Measurements from ENCODE around the gene PRRG4.
A peak's percentile ranks its signal among the peaks of the same experiment; 100 is the strongest.
"Not testable (repeated sequence)": the region's sequence is repeated elsewhere in the genome, so short reads cannot be mapped to it uniquely, and the experiment has no call there.

PRRG4 gene

DNA sequence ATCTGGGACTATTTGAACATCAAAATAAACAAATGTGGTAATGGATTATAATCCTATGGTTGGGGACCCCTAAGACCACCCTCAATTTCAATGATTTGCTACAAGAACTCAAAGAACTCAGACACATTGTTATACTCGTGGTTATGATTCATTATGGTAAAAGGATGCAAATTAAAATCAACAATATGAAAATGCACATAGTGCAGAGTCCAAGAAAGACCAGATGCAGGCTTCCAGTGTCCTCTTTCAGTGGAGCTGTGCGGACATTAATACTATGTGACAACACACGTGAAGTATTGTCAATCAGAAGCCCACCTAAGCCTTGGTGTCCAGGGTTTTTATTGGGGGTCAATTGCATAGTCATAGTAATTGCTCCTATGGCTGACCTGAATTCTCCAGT is 53.7 kb downstream of the PRRG4 start:
- in situ Hi-C loops (cut with MboI; ENCODE audit: low sequenced_read_pairs): no loop called here
- Histone ChIP-seq H3K36me3 (replicated peaks) (no peaks in the 10 kb centered on the region), H3K27me3 (ENCODE audit: low read depth) (no peaks in the 10 kb centered on the region), H3K4me1 (no peaks in the 10 kb centered on the region), H3K4me3 (no peak overlapping the region), H3K9me3 (no peaks in the 10 kb centered on the region)
- no peak for DNase-seq (ENCODE audit: low spot score in 2 of 2)

- no peak for DNase-seq (ENCODE audit: low spot score in 2 of 2)
- H3K27me3 ChIP-seq (ENCODE audit: low read depth): no peaks in the 10 kb centered on the region
- no peak overlapping the region for H3K4me3 ChIP-seq
- H3K36me3 ChIP-seq (replicated peaks): no peaks in the 10 kb centered on the region
- no peaks in the 10 kb centered on the region for H3K9me3 ChIP-seq
- in situ Hi-C loops (cut with MboI; ENCODE audit: low sequenced_read_pairs): no loop called here
- H3K4me1 ChIP-seq: no peaks in the 10 kb centered on the region
These were observed 54.3 kb downstream of the PRRG4 start for GRCh38 chr11:32884023-32884422.

DNA sequence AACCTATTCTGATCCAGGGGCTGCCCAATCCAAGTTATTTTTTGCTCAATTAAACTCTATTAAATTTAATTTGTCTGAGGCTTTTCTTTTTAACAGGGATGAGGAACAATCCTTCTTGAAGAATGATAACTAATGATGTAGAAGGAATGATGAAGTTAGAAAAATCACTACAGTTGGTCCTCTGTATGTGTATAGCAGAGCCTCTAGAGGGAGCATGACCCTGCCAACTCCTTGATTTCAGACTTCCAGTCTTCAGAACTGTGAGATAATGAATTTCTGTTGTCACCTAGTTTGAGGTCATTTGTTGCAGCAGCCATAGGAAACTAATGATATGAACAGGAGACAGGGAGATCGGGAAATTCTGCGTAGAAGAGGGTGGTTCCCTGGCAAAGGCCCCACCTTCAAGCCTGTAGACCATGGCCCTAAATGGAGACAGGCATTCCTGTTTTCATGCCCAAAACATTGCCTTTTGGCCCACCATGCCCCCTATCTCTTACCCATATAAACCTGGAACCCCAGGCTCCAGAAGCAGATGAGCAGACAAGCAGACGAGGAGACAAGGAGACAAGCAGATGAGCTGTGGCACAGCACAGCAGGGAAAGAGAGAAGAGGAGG is 55.1 kb downstream of the PRRG4 start:
- peak; percentile 22 to 29 for DNase-seq (ENCODE audit: low spot score in 2 of 2)
- in situ Hi-C loops (cut with MboI; ENCODE audit: low sequenced_read_pairs): no loop called here
- H3K4me1 ChIP-seq: no peaks in the 10 kb centered on the region
- no peaks in the 10 kb centered on the region for H3K9me3 ChIP-seq
- H3K36me3 ChIP-seq (replicated peaks): no peaks in the 10 kb centered on the region
- H3K4me3 ChIP-seq: no peak overlapping the region
- H3K27me3 ChIP-seq (ENCODE audit: low read depth): no peaks in the 10 kb centered on the region

- in situ Hi-C loops (cut with MboI; ENCODE audit: low sequenced_read_pairs): no loop called here
- H3K9me3 ChIP-seq: no peaks in the 10 kb centered on the region
These were observed 55.8 kb downstream of the PRRG4 start for GRCh38 chr11:32885556-32885955.

DNA sequence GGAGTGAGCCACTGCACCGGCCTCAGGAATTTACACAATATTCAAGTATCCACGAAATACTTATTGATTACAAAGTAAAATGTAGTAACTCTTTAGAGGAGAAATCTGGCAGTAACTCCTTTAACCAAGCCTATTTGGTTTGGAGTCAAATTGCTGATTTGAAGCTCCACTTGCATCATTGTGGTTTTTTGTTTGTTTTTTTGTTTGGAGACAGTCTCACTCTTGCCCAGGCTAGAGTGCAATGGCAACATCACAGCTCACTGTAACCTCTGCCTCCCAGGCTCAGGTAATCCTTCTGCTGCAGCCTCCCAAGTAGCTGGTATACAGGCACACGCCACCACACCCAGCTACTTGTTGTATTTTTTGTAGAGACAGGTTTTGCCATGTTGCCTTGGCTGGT is 56.5 kb downstream of the PRRG4 start:
- H3K4me1 ChIP-seq: peaks cover 8% of the 10 kb centered on the region
- DNase-seq (ENCODE audit: low spot score in 2 of 2): no peak
- in situ Hi-C loops (cut with MboI; ENCODE audit: low sequenced_read_pairs): no loop called here
- H3K36me3 ChIP-seq (replicated peaks): no peaks in the 10 kb centered on the region
- H3K9me3 ChIP-seq: no peaks in the 10 kb centered on the region
- H3K4me3 ChIP-seq: no peak overlapping the region
- H3K27me3 ChIP-seq (ENCODE audit: low read depth): no peaks in the 10 kb centered on the region

More at GRCh38 chr11:32885556-32885955, 55.8 kb downstream of the PRRG4 start:
- Histone ChIP-seq H3K27me3 (ENCODE audit: low read depth) (no peaks in the 10 kb centered on the region), H3K4me3 (no peak overlapping the region), H3K4me1 (peaks cover 3% of the 10 kb centered on the region), H3K36me3 (replicated peaks) (no peaks in the 10 kb centered on the region)
- no peak for DNase-seq (ENCODE audit: low spot score in 2 of 2)

GRCh38 chr11:32887707-32888383 is 58.1 kb downstream of the PRRG4 start:
- H3K36me3 ChIP-seq (replicated peaks); H3K9me3 ChIP-seq; in situ Hi-C loops (cut with MboI; ENCODE audit: low sequenced_read_pairs); H3K4me3 ChIP-seq; H3K27me3 ChIP-seq (ENCODE audit: low read depth); DNase-seq (ENCODE audit: low spot score in 2 of 2): not testable (repeated sequence)
- H3K4me1 ChIP-seq: peaks cover 16% of the 10 kb centered on the region

GRCh38 chr11:32888384-32888710 is 58.6 kb downstream of the PRRG4 start:
- peaks cover 16% of the 10 kb centered on the region for H3K4me1 ChIP-seq
- in situ Hi-C loops (cut with MboI; ENCODE audit: low sequenced_read_pairs); DNase-seq (ENCODE audit: low spot score in 2 of 2); H3K4me3 ChIP-seq; H3K36me3 ChIP-seq (replicated peaks); H3K9me3 ChIP-seq; H3K27me3 ChIP-seq (ENCODE audit: low read depth): not testable (repeated sequence)

GRCh38 chr11:32888805-32889204 is 59.1 kb downstream of the PRRG4 start:
- Histone ChIP-seq H3K4me1 (peaks cover 16% of the 10 kb centered on the region), H3K27me3 (ENCODE audit: low read depth) (no peaks in the 10 kb centered on the region), H3K9me3 (no peaks in the 10 kb centered on the region), H3K36me3 (replicated peaks) (no peaks in the 10 kb centered on the region), H3K4me3 (no peak overlapping the region)
- in situ Hi-C loops (cut with MboI; ENCODE audit: low sequenced_read_pairs): no loop called here
- no peak for DNase-seq (ENCODE audit: low spot score in 2 of 2)

DNA sequence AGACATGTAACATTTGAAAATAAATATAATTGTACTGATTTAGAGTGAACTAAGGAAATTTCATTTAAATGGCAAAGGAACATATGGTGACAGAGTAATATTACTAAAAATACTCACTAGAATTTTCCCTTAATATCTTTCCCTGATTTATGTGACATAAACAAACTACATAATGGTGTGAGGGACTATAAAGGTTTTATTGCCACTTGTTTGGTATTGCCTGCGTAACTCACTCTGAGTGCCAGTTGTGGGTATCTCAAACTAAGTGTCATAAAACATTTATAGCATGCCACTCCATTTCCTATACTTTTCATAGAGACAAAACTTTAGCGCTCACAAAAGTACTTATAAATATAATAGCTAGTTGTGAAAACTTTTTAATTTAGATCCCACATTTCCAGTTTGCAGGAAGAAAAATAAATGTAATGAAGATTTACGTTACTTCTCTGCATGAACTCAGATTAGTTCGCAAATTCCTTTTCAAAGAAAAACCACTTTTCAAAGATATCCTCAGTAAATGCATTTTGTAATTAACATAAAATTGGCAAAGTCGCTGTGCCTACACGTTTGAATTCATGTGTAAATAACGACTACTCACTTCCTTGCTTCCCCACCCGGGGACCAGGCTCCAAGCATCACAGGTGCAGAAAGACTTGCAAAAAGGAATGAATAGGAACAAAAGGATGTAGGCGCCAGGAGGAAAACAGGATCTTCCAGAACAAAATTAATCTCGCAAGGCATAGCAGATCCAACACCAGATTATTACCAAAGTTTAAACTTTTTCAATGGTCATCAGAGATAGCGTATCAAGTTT is 61.3 kb downstream of the PRRG4 start:
- in situ Hi-C loops (cut with MboI; ENCODE audit: low sequenced_read_pairs): no loop called here
- Histone ChIP-seq H3K36me3 (replicated peaks) (no peaks in the 10 kb centered on the region), H3K27me3 (ENCODE audit: low read depth) (no peaks in the 10 kb centered on the region), H3K4me3 (no peak overlapping the region), H3K9me3 (no peaks in the 10 kb centered on the region), H3K4me1 (peaks cover 26% of the 10 kb centered on the region)
- peak; percentile 87 to 99 for DNase-seq (ENCODE audit: low spot score in 2 of 2)

GRCh38 chr11:32891657-32892354 is 62.1 kb downstream of the PRRG4 start:
- H3K4me3 ChIP-seq: peak overlapping the region; percentile 80
- no peaks in the 10 kb centered on the region for H3K9me3 ChIP-seq
- no peaks in the 10 kb centered on the region for H3K27me3 ChIP-seq (ENCODE audit: low read depth)
- in situ Hi-C loops (cut with MboI; ENCODE audit: low sequenced_read_pairs): no loop called here
- H3K4me1 ChIP-seq: peaks cover 26% of the 10 kb centered on the region
- no peaks in the 10 kb centered on the region for H3K36me3 ChIP-seq (replicated peaks)
- DNase-seq (ENCODE audit: low spot score in 2 of 2): peak; percentile 19 to 80

DNA sequence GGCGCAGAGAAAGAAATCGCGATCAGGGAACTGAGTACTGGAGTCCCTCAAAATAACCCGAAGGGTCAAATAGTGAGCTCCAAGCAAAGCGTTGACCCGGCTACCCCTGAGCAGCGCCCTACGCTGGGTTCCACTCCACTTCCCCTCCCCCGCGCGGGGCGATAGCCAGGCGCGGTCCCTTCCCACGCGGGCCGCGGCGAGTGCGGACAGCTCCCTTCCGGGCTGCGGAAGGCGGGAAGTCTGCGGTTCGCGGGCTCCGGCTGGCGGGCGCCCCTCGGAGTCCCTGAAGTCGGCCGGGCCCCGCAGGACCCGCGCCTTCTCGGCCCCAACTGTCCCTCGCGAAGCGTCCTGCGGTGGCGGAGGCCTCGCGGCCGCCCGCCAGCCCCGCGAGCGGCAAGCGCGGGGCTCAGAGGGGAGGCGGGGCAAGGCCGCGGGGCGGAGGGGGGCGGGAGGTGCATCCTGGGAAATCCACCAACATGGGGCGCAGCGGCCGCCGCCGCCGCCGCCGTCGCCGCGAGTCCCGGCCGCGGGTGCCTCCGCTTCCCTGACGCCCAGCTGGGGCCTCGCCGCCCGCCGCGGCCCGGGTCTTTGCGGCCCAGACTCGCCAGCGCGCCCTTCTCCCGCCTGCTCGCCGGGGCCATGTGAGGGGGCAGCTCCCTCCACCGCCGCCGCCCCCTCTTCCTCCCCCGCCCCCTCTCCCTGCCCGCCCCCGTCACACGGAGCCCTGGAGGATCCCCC is 62.8 kb downstream of the PRRG4 start, which contains the start of gene QSER1:
Gene QSER1, plus strand, starts transcription at position 457 of the 738 bp plus-strand sequence. CDS start 315 bp downstream, outside the sequence.
- in situ Hi-C loops (cut with MboI; ENCODE audit: low sequenced_read_pairs): no loop called here
- H3K4me1 ChIP-seq: peaks cover 26% of the 10 kb centered on the region
- no peaks in the 10 kb centered on the region for H3K9me3 ChIP-seq
- peak; percentile 58 to 84 for DNase-seq (ENCODE audit: low spot score in 2 of 2)
- H3K4me3 ChIP-seq: peak within 1 kb of the TSS; percentile 80
- H3K27me3 ChIP-seq (ENCODE audit: low read depth): no peaks in the 10 kb centered on the region
- no peaks in the 10 kb centered on the region; the same call in 1 of the 2 replicates for H3K36me3 ChIP-seq (replicated peaks)

GRCh38 chr11:32893093-32893342 is 63.3 kb downstream of the PRRG4 start:
- no peaks in the 10 kb centered on the region; the same call in 1 of the 2 replicates for H3K36me3 ChIP-seq (replicated peaks)
- peak overlapping the region; percentile 80 for H3K4me3 ChIP-seq
- peaks cover 26% of the 10 kb centered on the region for H3K4me1 ChIP-seq
- no peak for DNase-seq (ENCODE audit: low spot score in 2 of 2)
- H3K27me3 ChIP-seq (ENCODE audit: low read depth): no peaks in the 10 kb centered on the region
- no peaks in the 10 kb centered on the region for H3K9me3 ChIP-seq
- in situ Hi-C loops (cut with MboI; ENCODE audit: low sequenced_read_pairs): no loop called here
